ENCODE measurements around the gene LBX1. TPM values are rescaled to one million over a fixed set of nuclear protein-coding genes. Genes with fewer than 3 reads are reported as not detected.

LBX1 gene
- total and polyA plus RNA-seq, 2 of the 4 experiments (the other 2 are of a cell fraction), result not detected

DNA sequence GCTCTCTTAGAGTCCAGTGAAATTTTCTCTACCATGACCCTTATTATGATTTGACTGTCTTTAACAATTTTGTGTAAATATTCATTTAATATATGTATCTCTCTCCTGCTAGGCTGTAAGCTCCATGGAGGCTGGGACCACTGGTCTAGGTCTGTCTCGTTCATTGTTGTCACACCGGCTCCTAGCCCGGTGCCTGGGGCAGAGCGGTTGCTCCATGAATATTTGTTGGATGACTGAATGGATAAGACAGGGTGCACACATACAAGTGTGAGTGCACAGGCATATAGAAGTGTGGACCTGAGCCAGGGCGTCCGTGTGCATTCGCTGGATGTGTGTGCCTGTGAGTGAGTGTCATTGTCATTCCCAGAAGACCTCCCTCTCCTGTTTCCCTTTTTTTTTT is 20.9 kb upstream of the LBX1 start:
- no peak overlapping the region for H3K18ac ChIP-seq (ENCODE audit: low read depth, low read length)
- dilution Hi-C loops (cut with HindIII; ENCODE audit: low sequenced_read_pairs, unreplicated experiment) (no loop called here), intact Hi-C loops (cut with micrococcal nuclease) (no loop called here), in situ Hi-C loops (cut with MboI; ENCODE audit: low sequenced_read_pairs) (no loop called here)
- no CpG with 5 or more reads among the region's 7 CpGs for WGBS, 2 experiments (ENCODE audit: extremely low coverage in 2 of 2, insufficient read length in 1 of 2)
- H3K9me3 ChIP-seq (ENCODE audit: control insufficient read depth, insufficient read depth, low read length), result no peaks in the 10 kb centered on the region
- ChIA-PET CTCF (interaction anchor here (0.6 kb wide), 1 partner anchor 10 kb away, joined by 3 read pairs; no protein-coding TSS in a partner anchor), POLR2A (ENCODE audit: unreplicated experiment) (no interaction called here)
- no peak overlapping the region for H3K9ac ChIP-seq (ENCODE audit: low read depth, low read length)
- no peak overlapping the region for H3K4me3 ChIP-seq (ENCODE audit: insufficient read depth, low read depth, low read length)
- ATAC-seq (ENCODE audit: low read depth) (no peak), DNase-seq (no peak)
- H3K4me2 ChIP-seq (ENCODE audit: low read depth, low read length), result no peak overlapping the region
- H2BK15ac ChIP-seq (ENCODE audit: low read depth, low read length), result no peak overlapping the region
- H3K9me1 ChIP-seq (ENCODE audit: insufficient read depth, low read length), result 0 out of 2 replicates have a peak, but pooled peaks cover 2% of the 10 kb centered on the region
- no peaks in the 10 kb centered on the region for H4K20me1 ChIP-seq (ENCODE audit: insufficient read depth, low read length)
- H2BK5ac ChIP-seq (ENCODE audit: low read depth, low read length, poor library complexity, severe bottlenecking), result no peak overlapping the region
- H2AFZ ChIP-seq (replicated peaks; ENCODE audit: low read length, poor library complexity), result no peak overlapping the region
- H3K27me3 ChIP-seq (ENCODE audit: control insufficient read depth, insufficient read depth, low read length), result peaks cover 55% of the 10 kb centered on the region
- no peaks in the 10 kb centered on the region for H3K79me1 ChIP-seq (ENCODE audit: low read depth in 1 of 2, low read length in 2 of 2)
- no peak overlapping the region for H4K8ac ChIP-seq (ENCODE audit: low read depth in 2 of 2, low read length in 2 of 2)
- H3K14ac ChIP-seq (replicated peaks; ENCODE audit: low read depth, low read length), result no peak overlapping the region
- H3K23ac ChIP-seq (ENCODE audit: low read depth, low read length), result no peak overlapping the region
- H4K5ac ChIP-seq (ENCODE audit: low read depth, low read length), result no peak overlapping the region
- no peak overlapping the region for H2BK20ac ChIP-seq (ENCODE audit: low read depth, low read length)
- no peak for TF ChIP-seq MXI1 (IDR thresholded peaks at IDR 0.05; ENCODE audit: borderline replicate concordance, low read depth, low read length)
- no peak for TF ChIP-seq NFE2L2 (IDR thresholded peaks at IDR 0.05; ENCODE audit: low read depth, low read length)
- TF ChIP-seq POLR2A (IDR thresholded peaks at IDR 0.05; ENCODE audit: low read depth, low read length), result no peak
- no peak for TF ChIP-seq FOS (IDR thresholded peaks at IDR 0.05; ENCODE audit: low read depth, low read length)
- TF ChIP-seq SMC3 (IDR thresholded peaks at IDR 0.05; ENCODE audit: low read depth, low read length), result no peak
- TF ChIP-seq MAFK (IDR thresholded peaks at IDR 0.05; ENCODE audit: low read depth, low read length), result no peak
- TF ChIP-seq, protein P1, sequence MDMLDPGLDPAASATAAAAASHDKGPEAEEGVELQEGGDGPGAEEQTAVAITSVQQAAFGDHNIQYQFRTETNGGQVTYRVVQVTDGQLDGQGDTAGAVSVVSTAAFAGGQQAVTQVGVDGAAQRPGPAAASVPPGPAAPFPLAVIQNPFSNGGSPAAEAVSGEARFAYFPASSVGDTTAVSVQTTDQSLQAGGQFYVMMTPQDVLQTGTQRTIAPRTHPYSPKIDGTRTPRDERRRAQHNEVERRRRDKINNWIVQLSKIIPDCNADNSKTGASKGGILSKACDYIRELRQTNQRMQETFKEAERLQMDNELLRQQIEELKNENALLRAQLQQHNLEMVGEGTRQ (IDR thresholded peaks at IDR 0.05; ENCODE audit: low read depth, low read length), result no peak
- TF ChIP-seq CEBPB (IDR thresholded peaks at IDR 0.05; ENCODE audit: low read depth, low read length), result no peak
- TF ChIP-seq CHD1 (IDR thresholded peaks at IDR 0.05; ENCODE audit: low read depth, low read length), result no peak
- no peak for TF ChIP-seq MAZ (IDR thresholded peaks at IDR 0.05; ENCODE audit: borderline replicate concordance, low read depth, low read length)
- no peak for TF ChIP-seq BHLHE40 (IDR thresholded peaks at IDR 0.05; ENCODE audit: low read depth, low read length)
- TF ChIP-seq CTCF (conservative IDR thresholded peaks at IDR 0.05; ENCODE audit: low read depth, low read length), result no peak
- TF ChIP-seq, protein P2, sequence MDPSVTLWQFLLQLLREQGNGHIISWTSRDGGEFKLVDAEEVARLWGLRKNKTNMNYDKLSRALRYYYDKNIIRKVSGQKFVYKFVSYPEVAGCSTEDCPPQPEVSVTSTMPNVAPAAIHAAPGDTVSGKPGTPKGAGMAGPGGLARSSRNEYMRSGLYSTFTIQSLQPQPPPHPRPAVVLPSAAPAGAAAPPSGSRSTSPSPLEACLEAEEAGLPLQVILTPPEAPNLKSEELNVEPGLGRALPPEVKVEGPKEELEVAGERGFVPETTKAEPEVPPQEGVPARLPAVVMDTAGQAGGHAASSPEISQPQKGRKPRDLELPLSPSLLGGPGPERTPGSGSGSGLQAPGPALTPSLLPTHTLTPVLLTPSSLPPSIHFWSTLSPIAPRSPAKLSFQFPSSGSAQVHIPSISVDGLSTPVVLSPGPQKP (IDR thresholded peaks at IDR 0.05; ENCODE audit: borderline replicate concordance, low read depth, low read length), result no peak
- no TSS peak for BruUV-seq (replicated peaks)
- no peak overlapping the region for H3K27ac ChIP-seq (ENCODE audit: insufficient read depth, low read length)
- H3K4ac ChIP-seq (ENCODE audit: low read depth, low read length), result no peak overlapping the region
- no peak overlapping the region for H4K91ac ChIP-seq (ENCODE audit: insufficient read depth, low read depth, low read length)
- H3K36me3 ChIP-seq (ENCODE audit: control insufficient read depth, insufficient read depth, low read length), result no peaks in the 10 kb centered on the region
- no peak overlapping the region for H2AK5ac ChIP-seq (ENCODE audit: low read depth, low read length)
- no peaks in the 10 kb centered on the region for H3K4me1 ChIP-seq (ENCODE audit: control insufficient read depth, insufficient read depth, low read length)
- no peak overlapping the region for H2BK120ac ChIP-seq (ENCODE audit: low read depth, low read length)
- H2AK9ac ChIP-seq (replicated peaks; ENCODE audit: low read depth, low read length, poor library complexity), result no peak overlapping the region
- no peak overlapping the region for H3K56ac ChIP-seq (ENCODE audit: extremely low read depth, insufficient read depth, low read length)

All from IMR-90 (cell line).